Activated gamma-delta T cell treated with Interleukin-2 at 50 U/mL for 16 hours (primary cell): ENCODE data around the gene TEX55.
"Not testable (repeated sequence)": the region's sequence is repeated elsewhere in the genome, so short reads cannot be mapped to it uniquely, and the experiment has no call there.

Experiments used
- DNase-seq: peaks from one replicate; pipeline ENCODE4 v3.0.0-alpha.2; 2020

The TEX55 gene

GRCh38 chr3:119161240-119161639 is 15.3 kb downstream of the TEX55 start:
- no peak for DNase-seq

GRCh38 chr3:119164745-119165144 is 18.8 kb downstream of the TEX55 start:
- not testable (repeated sequence) for DNase-seq

GRCh38 chr3:119170821-119171220 is 24.9 kb downstream of the TEX55 start:
- no peak for DNase-seq

GRCh38 chr3:119173325-119173724 is 27.4 kb downstream of the TEX55 start, which contains the start of gene UPK1B:
UPK1B (plus strand) TSS chr3:119173598; CDS start chr3:119186742, 13,144 bp downstream.
- DNase-seq: no peak

- DNase-seq: no peak
These were observed 30.1 kb downstream of the TEX55 start for GRCh38 chr3:119175872-119176756.

- no peak for DNase-seq
These were observed 30.8 kb downstream of the TEX55 start for GRCh38 chr3:119176778-119177177.

- no peak for DNase-seq
These were observed 31.4 kb downstream of the TEX55 start for GRCh38 chr3:119177321-119177720.

GRCh38 chr3:119181765-119182164 is 35.8 kb downstream of the TEX55 start:
- no peak for DNase-seq

- DNase-seq: no peak
These were observed 38.1 kb downstream of the TEX55 start for GRCh38 chr3:119184111-119184510.

GRCh38 chr3:119184796-119185570 is 39.0 kb downstream of the TEX55 start:
- no peak for DNase-seq

GRCh38 chr3:119187266-119187665 is 41.3 kb downstream of the TEX55 start:
- no peak for DNase-seq

GRCh38 chr3:119191800-119192199 is 45.8 kb downstream of the TEX55 start:
- no peak for DNase-seq

- no peak for DNase-seq
These were observed 48.5 kb downstream of the TEX55 start for GRCh38 chr3:119194237-119195150.

GRCh38 chr3:119195151-119195476 is 49.1 kb downstream of the TEX55 start:
- DNase-seq: no peak

- DNase-seq: no peak
These were observed 49.9 kb downstream of the TEX55 start for GRCh38 chr3:119195911-119196310.
